K562 (cell line): ENCODE results near the gene SUMF2. TPM values are rescaled to one million over a fixed set of nuclear protein-coding genes. Genes with fewer than 3 reads are reported as not detected.
A peak's percentile ranks its signal among the peaks of the same experiment; 100 is the strongest.

Experiments
- ATAC-seq: fragments of 200-7000 bp; cut with Tn5 transposase; 3 replicates; pipeline ENCODE4 v1.9.1; 2020; ENCODE audit warnings: moderate library complexity
- BruUV-seq: library from RNA; stranded (reverse); fragments of 400-500 nt; replicated peaks from 2 replicates; lab custom pipeline; 2021; lab: Mats Ljungman, UMichigan
- CTCF ChIA-PET: fragments of 300-600 bp; formaldehyde crosslinking; extraction: SDS; loops from one replicate; lab custom pipeline; 2021; ENCODE audit warnings: low intra/inter-chr PET ratio; lab: Yijun Ruan, JAX
- POLR2A ChIA-PET: fragments of 300-600, 350-650 bp; sonication (Branson Sonifier 250); formaldehyde crosslinking; extraction: SDS; loops from one replicate; lab custom pipeline; 2021; ENCODE audit warnings: antibody characterized with exemption, inconsistent platforms; lab: Yijun Ruan, JAX
- DNase-seq, 4 experiments: peaks; one replicate each; pipeline versions ENCODE4 v3.0.0 to v3.0.0-alpha.2; 2011 to 2018; ENCODE audit warnings: low spot score in 3 of 4, mixed read lengths in 3 of 4; ENCODE audit errors: extremely low read depth in 1 of 4
- FAIRE-seq: peaks from 2 replicates; lab custom pipeline; 2011; peaks lifted over from hg19 to GRCh38; lab: Jason Lieb, UNC
- H2AFZ ChIP-seq: 2 replicates; pipeline ENCODE4 v1.6.0; 2011; ENCODE audit warnings: low read depth, low read length, control low read depth, inconsistent platforms
- H3K27ac ChIP-seq: fragments of 200-600 bp; 3 replicates; pipeline ENCODE4 v1.8.0; 2011; ENCODE audit warnings: low read depth, mild to moderate bottlenecking, control low read depth, inconsistent platforms, low read length, moderate library complexity, mixed read lengths; ENCODE audit errors: extremely low read depth
- H3K27me3 ChIP-seq, 2 experiments: fragments of 300-600 bp in 1 of 2; 2 replicates in 1 of 2; 3 replicates in 1 of 2; pipeline versions ENCODE4 v1.6.0 to v1.8.0; 2011; ENCODE audit warnings: inconsistent platforms in 2 of 2, low read length in 2 of 2, mild to moderate bottlenecking in 1 of 2, mixed read lengths in 1 of 2, moderate library complexity in 1 of 2; ENCODE audit not compliant: control insufficient read depth in 2 of 2, insufficient read depth in 2 of 2
- H3K36me3 ChIP-seq: fragments of 300-600 bp; 3 replicates; pipeline ENCODE4 v1.8.0; 2011; ENCODE audit warnings: mild to moderate bottlenecking, low read length, inconsistent platforms; ENCODE audit not compliant: control insufficient read depth, insufficient read depth
- H3K4me1 ChIP-seq, 2 experiments: fragments of 200-600 bp in 1 of 2; replicated peaks in 1 of 2; 2 replicates in 1 of 2; 3 replicates in 1 of 2; pipeline versions ENCODE4 v1.5.1 to v1.8.0; 2011; ENCODE audit warnings: inconsistent platforms in 2 of 2, low read length in 2 of 2, mild to moderate bottlenecking in 1 of 2, mixed read lengths in 1 of 2, moderate library complexity in 1 of 2; ENCODE audit not compliant: control insufficient read depth in 2 of 2, insufficient read depth in 2 of 2
- H3K4me2 ChIP-seq: 2 replicates; pipeline ENCODE4 v1.6.1; 2011; ENCODE audit warnings: low read length, control low read depth, inconsistent platforms, mixed read lengths; ENCODE audit not compliant: insufficient read depth
- H3K4me3 ChIP-seq: fragments of 200-600 bp; sonication (generic), shearing (Covaris generic); 2 replicates; pipeline ENCODE4 v1.5.1; 2016; ENCODE audit warnings: control low read depth, inconsistent platforms
- H3K79me2 ChIP-seq: fragments of 200-600 bp; 3 replicates; pipeline ENCODE4 v1.8.0; 2011; ENCODE audit warnings: low read length, inconsistent platforms; ENCODE audit not compliant: control insufficient read depth, insufficient read depth
- H3K9ac ChIP-seq, 2 experiments: 2 replicates each; pipeline versions ENCODE4 v1.6.0 to v1.6.1; 2011; ENCODE audit warnings: low read depth in 2 of 2, low read length in 2 of 2, control low read depth in 1 of 2, inconsistent platforms in 1 of 2, mild to moderate bottlenecking in 1 of 2, mixed read lengths in 1 of 2; ENCODE audit not compliant: insufficient read depth in 1 of 2
- H3K9me1 ChIP-seq: one replicate; pipeline ENCODE4 v1.6.0; 2011; ENCODE audit warnings: inconsistent platforms, mild to moderate bottlenecking, low read length, moderate library complexity; ENCODE audit not compliant: control insufficient read depth, insufficient read depth
- H3K9me3 ChIP-seq: replicated peaks from 2 replicates; pipeline ENCODE4 v1.5.1; 2011; ENCODE audit warnings: low read depth, low read length, inconsistent platforms; ENCODE audit not compliant: control insufficient read depth, insufficient read depth
- H4K20me1 ChIP-seq: replicated peaks from 2 replicates; pipeline ENCODE4 v1.6.1; 2011; ENCODE audit warnings: low read length, inconsistent platforms, mixed read lengths; ENCODE audit not compliant: control insufficient read depth, insufficient read depth
- E2F5 ChIP-seq: sonication (generic); formaldehyde crosslinking; IDR thresholded peaks from 2 replicates; pipeline ENCODE4 v1.8.0; 2022; ENCODE audit warnings: mild to moderate bottlenecking, missing genetic modification reagents
- LEF1 ChIP-seq: fragments of 450-650 bp; IDR thresholded peaks from 2 replicates; pipeline ENCODE4 v1.6.1; 2016; ENCODE audit warnings: mild to moderate bottlenecking
- POLR2G ChIP-seq: fragments of 200-400 bp; formaldehyde crosslinking; IDR thresholded peaks from 2 replicates; pipeline ENCODE4 v1.6.1; 2017; ENCODE audit warnings: low read depth, mild to moderate bottlenecking, antibody characterized with exemption, low read length, moderate library complexity
- SMAD2 ChIP-seq: fragments of 150-350 bp; IDR thresholded peaks from 2 replicates; pipeline ENCODE4 v1.6.1; 2014; ENCODE audit warnings: low read depth, mild to moderate bottlenecking, low read length
- STAT5B ChIP-seq: fragments of 250-450 bp; sonication (Bioruptor Pico); IDR thresholded peaks from 2 replicates; pipeline ENCODE4 v1.8.0; 2021; ENCODE audit warnings: mild to moderate bottlenecking, inconsistent platforms
- ZBED1 ChIP-seq: IDR thresholded peaks from 2 replicates; pipeline ENCODE4 v1.6.1; 2014
- ZC3H11A ChIP-seq: IDR thresholded peaks from 2 replicates; pipeline ENCODE4 v1.6.1; 2012; ENCODE audit warnings: low read depth, low read length, improper control_type of control experiment
- WGBS: fragments of 100-300 bp; shearing (Covaris generic); methylation state at CpG from one replicate; pipeline ENCODE4 v1.1.6; 2016; ENCODE audit warnings: low coverage, mixed read lengths; ENCODE audit not compliant: insufficient coverage; ENCODE audit errors: missing lambda C conversion rate; 5-methylcytosine and 5-hydroxymethylcytosine counted together
- in situ Hi-C: fragments of 300-500 bp; cut with MboI; formaldehyde crosslinking; loops from 4 replicates; pipeline ENCODE4 v1.15.0; 2018; ENCODE audit warnings: inconsistent platforms, mixed read lengths
- intact Hi-C: fragments of 100-400 bp; cut with micrococcal nuclease; formaldehyde crosslinking; loops from 2 replicates; pipeline ENCODE4 v1.14.2; 2022
- polyA plus RNA-seq, 8 experiments: library from polyadenylated mRNA; depleted of rRNA in 4 of 8; stranded (reverse) in 5 of 8; unstranded in 3 of 8; fragments of >200 nt; fragmentation: Nextera tagmentation in 2 of 8; fragmentation: Illumina TruSeq in 1 of 8; extraction: Ambion mirVana in 2 of 8; extraction: Trizol in 1 of 8; gene quantifications; 2 replicates each; pipeline versions ENCODE4 v1.2.1 to v1.2.3, GENCODE V29; 2011 to 2014; ENCODE audit warnings: inconsistent platforms in 1 of 8, missing spikeins in 1 of 8
- total RNA-seq, 7 experiments: library from RNA; depleted of rRNA in 6 of 7; stranded (reverse); fragments of >200 nt in 6 of 7; fragmentation: Illumina TruSeq in 2 of 7; extraction: Trizol in 2 of 7; gene quantifications; 2 replicates each; pipeline versions ENCODE4 v1.2.1 to v1.2.3, GENCODE V29; 2011 to 2021; ENCODE audit warnings: low replicate concordance in 1 of 7

Gene SUMF2
- total and polyA plus RNA-seq, 9 of the 15 experiments (the other 6 are each of a cell fraction or from before 2014, with no cell fraction given), result 39.0 to 113 (median 67.7) TPM

- Histone ChIP-seq H3K36me3 (peaks cover 20% of the 10 kb centered on the region; the same call in 1 of the 3 replicates), H3K4me3 (no peak overlapping the region), H3K9me3 (no peaks in the 10 kb centered on the region), H3K4me2 (no peak overlapping the region), H3K4me1 (peaks cover 0 to 10% of the 10 kb centered on the region in 2 experiments; a peak in 2 of 5 replicates), H4K20me1 (no peaks in the 10 kb centered on the region), H3K9ac (peak overlapping the region in 1 of 2 experiments; percentile 79; a peak in 2 of 4 replicates), H3K27me3 (no peaks in the 10 kb centered on the region), H3K79me2 (no peaks in the 10 kb centered on the region), H2AFZ (no peak overlapping the region), H3K9me1 (no peaks in the 10 kb centered on the region), H3K27ac (no peak overlapping the region)
- ChIA-PET POLR2A (interaction anchor here (0.6 to 2.5 kb wide), 3 partner anchors 9 to 14 kb away, joined by 4 to 16 read pairs (median 4); partner anchors contain the start of gene PHKG1), CTCF (no interaction called here)
- no TSS peak for BruUV-seq
- ATAC-seq, result peak; percentile 40
- intact Hi-C loops (no loop called here), in situ Hi-C loops (no loop called here)
- 69% methylated on average over 13 of the region's 13 CpGs for WGBS
- no peak for FAIRE-seq
- no peak for DNase-seq
- TF ChIP-seq STAT5B (CRISPR knock-in tag), result no peak
- 0 out of 2 replicates have a peak, but pooled peaks have one; percentile 29 for TF ChIP-seq POLR2G
Measured at GRCh38 chr7:56083150-56083785, 19.2 kb downstream of the SUMF2 start.

GRCh38 chr7:56086761-56087160, 22.7 kb downstream of the SUMF2 start:
- H3K9ac ChIP-seq, result no peak overlapping the region
- intact Hi-C loops, result no loop called here
- no peak overlapping the region for H3K27ac ChIP-seq
- POLR2A ChIA-PET, result interaction anchor here (0.7 kb wide), 1 partner anchor 23 kb away, joined by 3 read pairs; the partner anchor contains the start of gene SUMF2
- no peak for TF ChIP-seq LEF1
- no peak for TF ChIP-seq ZC3H11A
- no peak for TF ChIP-seq SMAD2
- no peak for TF ChIP-seq ZBED1
- no peak for TF ChIP-seq E2F5
- TF ChIP-seq, all 486 proteins: peak for 0
- DNase-seq, result no peak
- CTCF ChIA-PET, result no interaction called here
- FAIRE-seq, result no peak
- peaks cover 2% of the 10 kb centered on the region for H3K9me1 ChIP-seq
- H3K36me3 ChIP-seq, result peaks cover 8% of the 10 kb centered on the region; the same call in 1 of the 3 replicates
- H4K20me1 ChIP-seq, result no peaks in the 10 kb centered on the region
- in situ Hi-C loops, result no loop called here
- ATAC-seq, result no peak
- no TSS peak for BruUV-seq
- no peaks in the 10 kb centered on the region for H3K79me2 ChIP-seq
- H3K4me1 ChIP-seq, result peaks cover 0 to 11% of the 10 kb centered on the region in 2 experiments; a peak in 2 of 5 replicates
- no peaks in the 10 kb centered on the region for H3K27me3 ChIP-seq
- no peak overlapping the region for H3K4me2 ChIP-seq
- 87% methylated on average over 6 of the region's 7 CpGs for WGBS
- H3K4me3 ChIP-seq, result no peak overlapping the region
- no peaks in the 10 kb centered on the region for H3K9me3 ChIP-seq
- H2AFZ ChIP-seq, result no peak overlapping the region
